ENCODE measurements around the gene TRAPPC3L. TPM values are rescaled to one million over a fixed set of nuclear protein-coding genes. Genes with fewer than 3 reads are reported as not detected.
A peak's percentile ranks its signal among the peaks of the same experiment; 100 is the strongest.

TRAPPC3L gene
- total RNA-seq, 1 experiment from 2014 or later, result not detected

- CTCF ChIA-PET, result interaction anchor here (0.6 to 1.2 kb wide), 15 partner anchors 11 to 258 kb away, joined by 3 to 14 read pairs (median 4); partner anchors contain the start of genes RSPH4A, RWDD1 and TSPYL4
- Mint-ChIP-seq H3K36me3 (ENCODE audit: insufficient read depth, unreplicated experiment) (no peaks in the 10 kb centered on the region), H3K4me3 (ENCODE audit: unreplicated experiment) (peak within 1 kb of the TSS; percentile 54), H3K27ac (ENCODE audit: unreplicated experiment) (peak within 1 kb of the TSS; percentile 61), H3K27me3 (ENCODE audit: insufficient read depth, unreplicated experiment) (no peaks in the 10 kb centered on the region), H3K4me1 (ENCODE audit: low read depth, unreplicated experiment) (peaks cover 11% of the 10 kb centered on the region), H3K9me3 (ENCODE audit: unreplicated experiment) (no peaks in the 10 kb centered on the region)
- intact Hi-C loops (cut with micrococcal nuclease; ENCODE audit: unreplicated experiment), result loop anchor here (1.0 to 5.0 kb wide), 4 partner anchors 18 to 224 kb away; no protein-coding TSS in a partner anchor
- peak; percentile 41 to 65 for DNase-seq
- BruUV-seq (replicated peaks), result no TSS peak
- H3K36me3 ChIP-seq (ENCODE audit: control insufficient read depth, insufficient read depth, low read length), result no peaks in the 10 kb centered on the region
- H3K9me3 ChIP-seq, result peaks cover 5% of the 10 kb centered on the region; the same call in 1 of the 2 replicates
- H3K4me3 ChIP-seq (ENCODE audit: low read depth, low read length), result no peak within 1 kb of the TSS
- POLR2A ChIA-PET, result interaction anchor here (0.6 to 1.0 kb wide), 2 partner anchors 19 to 59 kb away, joined by 3 to 4 read pairs; partner anchors contain the start of gene RWDD1
- peak; percentile 33 to 34 for TF ChIP-seq CTCF (IDR thresholded peaks at IDR 0.05; ENCODE audit: insufficient read depth in 1 of 2, low read depth in 1 of 2, low read length in 1 of 2, severe bottlenecking in 1 of 2, unreplicated experiment in 1 of 2)
- H3K4me1 ChIP-seq, result 0 out of 2 replicates have a peak, but pooled peaks cover 6% of the 10 kb centered on the region
- no peaks in the 10 kb centered on the region for H3K27me3 ChIP-seq (replicated peaks; ENCODE audit: control insufficient read depth, insufficient read depth, low read length)
These were observed 33.9 kb downstream of the TRAPPC3L start, which contains the start of gene CALHM5 for GRCh38 chr6:116511424-116512110. TSS of gene CALHM5 (plus strand) at chr6:116511639. CDS start at chr6:116511697, 58 bp downstream.

- H3K27me3 ChIP-seq (replicated peaks; ENCODE audit: control insufficient read depth, insufficient read depth, low read length), result no peaks in the 10 kb centered on the region
- H3K4me1 ChIP-seq, result 0 out of 2 replicates have a peak, but pooled peaks cover 6% of the 10 kb centered on the region
- Mint-ChIP-seq H3K4me3 (ENCODE audit: unreplicated experiment) (no peak overlapping the region), H3K36me3 (ENCODE audit: insufficient read depth, unreplicated experiment) (peaks cover 6% of the 10 kb centered on the region), H3K27me3 (ENCODE audit: insufficient read depth, unreplicated experiment) (no peaks in the 10 kb centered on the region), H3K27ac (ENCODE audit: unreplicated experiment) (no peak overlapping the region), H3K4me1 (ENCODE audit: low read depth, unreplicated experiment) (peaks cover 4% of the 10 kb centered on the region), H3K9me3 (ENCODE audit: unreplicated experiment) (no peaks in the 10 kb centered on the region)
- peaks cover 5% of the 10 kb centered on the region; the same call in 1 of the 2 replicates for H3K9me3 ChIP-seq
- no peak overlapping the region for H3K4me3 ChIP-seq (ENCODE audit: low read depth, low read length)
- CTCF ChIA-PET, result no interaction called here
- no peak for TF ChIP-seq CTCF (IDR thresholded peaks at IDR 0.05; ENCODE audit: insufficient read depth in 1 of 2, low read depth in 1 of 2, low read length in 1 of 2, severe bottlenecking in 1 of 2, unreplicated experiment in 1 of 2)
- no peak for DNase-seq
- no TSS peak for BruUV-seq (replicated peaks)
- intact Hi-C loops (cut with micrococcal nuclease; ENCODE audit: unreplicated experiment), result no loop called here
- no peaks in the 10 kb centered on the region for H3K36me3 ChIP-seq (ENCODE audit: control insufficient read depth, insufficient read depth, low read length)
- POLR2A ChIA-PET, result no interaction called here
These were observed 37.0 kb downstream of the TRAPPC3L start for GRCh38 chr6:116508527-116508926.

- no peak for TF ChIP-seq CTCF (IDR thresholded peaks at IDR 0.05; ENCODE audit: insufficient read depth in 1 of 2, low read depth in 1 of 2, low read length in 1 of 2, severe bottlenecking in 1 of 2, unreplicated experiment in 1 of 2)
- no peak overlapping the region for H3K27ac Mint-ChIP-seq (ENCODE audit: unreplicated experiment)
- H3K36me3 ChIP-seq (ENCODE audit: control insufficient read depth, insufficient read depth, low read length), result no peaks in the 10 kb centered on the region
- no peak overlapping the region for H3K4me3 Mint-ChIP-seq (ENCODE audit: unreplicated experiment)
- DNase-seq, result no peak
- H3K9me3 Mint-ChIP-seq (ENCODE audit: unreplicated experiment), result peaks cover 2% of the 10 kb centered on the region
- 0 out of 2 replicates have a peak, but pooled peaks cover 6% of the 10 kb centered on the region for H3K4me1 ChIP-seq
- peaks cover 6% of the 10 kb centered on the region for H3K36me3 Mint-ChIP-seq (ENCODE audit: insufficient read depth, unreplicated experiment)
- CTCF ChIA-PET, result no interaction called here
- POLR2A ChIA-PET, result no interaction called here
- peaks cover 5% of the 10 kb centered on the region; the same call in 1 of the 2 replicates for H3K9me3 ChIP-seq
- no peaks in the 10 kb centered on the region for H3K4me1 Mint-ChIP-seq (ENCODE audit: low read depth, unreplicated experiment)
- BruUV-seq (replicated peaks), result no TSS peak
- no peaks in the 10 kb centered on the region for H3K27me3 Mint-ChIP-seq (ENCODE audit: insufficient read depth, unreplicated experiment)
- no peaks in the 10 kb centered on the region for H3K27me3 ChIP-seq (replicated peaks; ENCODE audit: control insufficient read depth, insufficient read depth, low read length)
- no peak overlapping the region for H3K4me3 ChIP-seq (ENCODE audit: low read depth, low read length)
- intact Hi-C loops (cut with micrococcal nuclease; ENCODE audit: unreplicated experiment), result no loop called here
These were observed 38.2 kb downstream of the TRAPPC3L start for GRCh38 chr6:116507324-116507723.
